Calu3 (cell line): Measurements from ENCODE around the gene ACKR3. TPM values are rescaled to one million over a fixed set of nuclear protein-coding genes. Genes with fewer than 3 reads are reported as not detected.

Source experiments
- BruUV-seq: library from RNA; stranded (reverse); fragments of 400-500 nt; replicated peaks from 2 replicates; lab custom pipeline; 2021; lab: Mats Ljungman, UMichigan
- CTCF ChIA-PET: fragments of 300-600 bp; sonication (Branson Sonifier 250); formaldehyde crosslinking; loops from one replicate; lab custom pipeline; 2022; ENCODE audit warnings: antibody characterized with exemption; lab: Charles Lee
- DNase-seq: peaks from one replicate; pipeline ENCODE4 v3.0.0; 2022
- H3K27ac Mint-ChIP-seq: one replicate; pipeline ENCODE4 v1.8.0; 2022; ENCODE audit warnings: mixed read lengths; ENCODE audit not compliant: unreplicated experiment
- H3K27me3 Mint-ChIP-seq: one replicate; pipeline ENCODE4 v1.8.0; 2022; ENCODE audit warnings: mixed read lengths; ENCODE audit not compliant: unreplicated experiment
- H3K36me3 Mint-ChIP-seq: one replicate; pipeline ENCODE4 v1.8.0; 2022; ENCODE audit warnings: mild to moderate bottlenecking, moderate library complexity, mixed read lengths; ENCODE audit not compliant: insufficient read depth, unreplicated experiment
- H3K4me1 Mint-ChIP-seq: one replicate; pipeline ENCODE4 v1.8.0; 2022; ENCODE audit warnings: mild to moderate bottlenecking, low read depth, mixed read lengths; ENCODE audit not compliant: unreplicated experiment
- H3K4me3 Mint-ChIP-seq: one replicate; pipeline ENCODE4 v1.8.0; 2022; ENCODE audit warnings: mild to moderate bottlenecking, low read depth, moderate library complexity, mixed read lengths; ENCODE audit not compliant: unreplicated experiment
- H3K9me3 Mint-ChIP-seq: one replicate; pipeline ENCODE4 v1.8.0; 2022; ENCODE audit warnings: low read depth, mixed read lengths; ENCODE audit not compliant: unreplicated experiment
- intact Hi-C: fragments of 100-400 bp; cut with micrococcal nuclease; formaldehyde crosslinking; loops from one replicate; pipeline ENCODE4 v1.10.0; 2022; ENCODE audit not compliant: unreplicated experiment
- total RNA-seq: library from RNA; stranded (reverse); gene quantifications from 2 replicates; pipeline ENCODE4 v1.2.3, GENCODE V29; 2022
- TF ChIP-seq, protein P1 (sequence below): fragments of 200-600 bp; IDR thresholded peaks from one replicate; pipeline ENCODE4 v1.8.0; 2022; ENCODE audit warnings: antibody characterized with exemption; ENCODE audit not compliant: unreplicated experiment

ACKR3 gene
- total RNA-seq, 1 experiment from 2014 or later = 8.8 TPM

DNA sequence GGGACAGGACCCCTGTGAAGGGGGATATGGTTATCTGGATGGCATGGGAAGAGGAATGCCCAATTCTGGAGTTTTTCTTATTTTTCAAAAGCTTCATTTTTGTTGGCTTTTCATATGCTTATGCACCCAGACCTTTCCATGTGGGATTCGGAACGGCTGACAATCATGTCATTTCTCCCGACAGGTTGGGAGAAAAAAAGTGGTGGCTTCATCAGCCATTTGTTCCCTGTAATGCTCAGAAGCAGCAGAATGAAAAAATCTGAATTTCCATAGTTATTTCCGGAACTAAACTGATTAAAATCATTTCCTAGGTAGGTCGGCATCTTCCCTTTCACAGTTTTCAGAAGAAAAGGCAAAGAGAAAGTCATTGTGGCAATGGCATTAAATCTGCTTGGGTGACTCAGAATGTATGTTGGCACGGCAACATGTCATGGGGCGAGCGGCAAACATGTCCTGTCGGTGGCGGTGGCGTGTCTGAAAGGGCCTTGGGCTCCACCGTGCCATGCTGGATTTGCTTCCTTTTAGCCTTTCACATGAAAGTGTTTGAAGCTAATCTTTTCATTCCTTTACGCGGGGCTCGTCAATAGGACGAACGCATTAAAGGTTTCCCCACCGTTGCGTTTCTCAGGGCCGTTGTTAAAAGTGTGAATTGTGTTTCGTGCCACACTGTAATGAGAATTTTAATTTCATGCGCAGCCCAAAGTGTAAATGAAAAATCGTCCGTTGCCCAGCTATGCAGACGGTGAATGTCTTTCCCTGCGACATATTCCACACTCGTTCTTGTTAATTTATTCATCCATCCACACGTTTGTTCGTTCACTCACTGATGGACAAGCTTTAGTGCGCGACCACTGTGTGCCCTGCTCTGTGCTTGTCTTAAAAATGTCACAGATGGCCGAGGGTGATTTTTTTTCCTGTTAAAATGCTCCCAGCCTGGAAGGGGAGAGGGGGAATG is 18.5 kb downstream of the ACKR3 start:
- no peak overlapping the region for H3K4me3 Mint-ChIP-seq
- H3K27me3 Mint-ChIP-seq = no peaks in the 10 kb centered on the region
- DNase-seq = no peak
- CTCF ChIA-PET = interaction anchor here (0.6 kb wide), 1 partner anchor 345 kb away, joined by 4 read pairs; no protein-coding TSS in a partner anchor
- BruUV-seq = no TSS peak
- TF ChIP-seq, protein P1, sequence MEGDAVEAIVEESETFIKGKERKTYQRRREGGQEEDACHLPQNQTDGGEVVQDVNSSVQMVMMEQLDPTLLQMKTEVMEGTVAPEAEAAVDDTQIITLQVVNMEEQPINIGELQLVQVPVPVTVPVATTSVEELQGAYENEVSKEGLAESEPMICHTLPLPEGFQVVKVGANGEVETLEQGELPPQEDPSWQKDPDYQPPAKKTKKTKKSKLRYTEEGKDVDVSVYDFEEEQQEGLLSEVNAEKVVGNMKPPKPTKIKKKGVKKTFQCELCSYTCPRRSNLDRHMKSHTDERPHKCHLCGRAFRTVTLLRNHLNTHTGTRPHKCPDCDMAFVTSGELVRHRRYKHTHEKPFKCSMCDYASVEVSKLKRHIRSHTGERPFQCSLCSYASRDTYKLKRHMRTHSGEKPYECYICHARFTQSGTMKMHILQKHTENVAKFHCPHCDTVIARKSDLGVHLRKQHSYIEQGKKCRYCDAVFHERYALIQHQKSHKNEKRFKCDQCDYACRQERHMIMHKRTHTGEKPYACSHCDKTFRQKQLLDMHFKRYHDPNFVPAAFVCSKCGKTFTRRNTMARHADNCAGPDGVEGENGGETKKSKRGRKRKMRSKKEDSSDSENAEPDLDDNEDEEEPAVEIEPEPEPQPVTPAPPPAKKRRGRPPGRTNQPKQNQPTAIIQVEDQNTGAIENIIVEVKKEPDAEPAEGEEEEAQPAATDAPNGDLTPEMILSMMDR = no peak
- H3K27ac Mint-ChIP-seq = no peak overlapping the region
- H3K36me3 Mint-ChIP-seq = no peaks in the 10 kb centered on the region
- H3K9me3 Mint-ChIP-seq = no peaks in the 10 kb centered on the region
- no peaks in the 10 kb centered on the region for H3K4me1 Mint-ChIP-seq
- intact Hi-C loops = no loop called here

DNA sequence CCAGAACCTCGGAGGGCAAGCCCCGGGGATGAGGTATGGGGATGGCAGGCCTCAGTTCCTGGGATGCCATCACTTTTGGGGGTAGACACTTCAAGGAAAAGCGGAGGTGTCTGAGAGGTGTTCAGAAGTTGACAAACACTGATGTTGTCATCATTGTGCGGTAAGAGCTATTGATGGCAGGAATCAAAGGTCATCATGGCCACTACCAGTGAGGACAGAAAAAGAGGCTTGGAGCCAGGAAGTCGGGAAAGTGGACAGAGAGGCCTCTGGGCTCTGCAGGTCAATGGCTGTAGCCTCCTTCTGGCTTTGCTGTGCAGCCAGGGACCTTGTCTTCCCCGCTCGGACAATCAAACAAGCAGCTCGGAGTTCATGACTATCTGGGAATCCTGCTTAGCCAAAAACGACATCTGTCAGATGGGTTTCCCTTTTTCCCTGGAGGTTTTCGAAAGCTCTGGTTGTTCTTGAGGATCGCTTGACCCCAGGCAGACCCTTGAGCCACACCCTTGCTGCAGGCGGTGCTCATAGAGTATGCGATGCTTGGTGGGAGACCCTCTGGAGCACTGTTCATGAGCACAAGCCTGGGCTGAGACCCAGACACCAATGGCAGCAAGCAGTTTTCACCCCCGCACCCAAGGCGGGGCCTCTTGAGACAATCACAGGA is 19.4 kb downstream of the ACKR3 start:
- no peaks in the 10 kb centered on the region for H3K36me3 Mint-ChIP-seq
- H3K4me1 Mint-ChIP-seq = no peaks in the 10 kb centered on the region
- H3K9me3 Mint-ChIP-seq = no peaks in the 10 kb centered on the region
- CTCF ChIA-PET = no interaction called here
- TF ChIP-seq, protein P1 = no peak
- DNase-seq = no peak
- no peaks in the 10 kb centered on the region for H3K27me3 Mint-ChIP-seq
- intact Hi-C loops = no loop called here
- no peak overlapping the region for H3K4me3 Mint-ChIP-seq
- H3K27ac Mint-ChIP-seq = no peak overlapping the region
- no TSS peak for BruUV-seq

DNA sequence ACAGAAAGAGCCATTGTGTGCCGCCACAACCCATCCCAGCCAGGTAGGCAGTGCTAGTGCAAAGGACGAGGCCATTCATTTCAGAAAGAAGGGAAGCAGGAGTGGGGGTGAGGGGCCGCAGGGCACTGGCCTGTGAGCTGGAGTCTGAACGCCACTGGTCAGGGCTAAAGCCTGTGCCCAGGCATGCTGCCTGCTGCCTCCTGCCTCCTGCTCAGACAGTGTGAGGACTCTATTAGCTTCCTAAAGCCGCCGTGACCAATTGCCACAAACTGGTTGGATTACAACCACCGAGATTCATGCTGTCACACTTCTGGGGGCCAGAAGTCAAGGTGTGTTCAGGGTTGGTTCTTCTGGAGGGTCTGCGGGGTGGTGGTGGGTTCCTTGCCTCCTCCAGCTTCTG is 21.2 kb downstream of the ACKR3 start:
- DNase-seq = no peak
- intact Hi-C loops = no loop called here
- Mint-ChIP-seq H3K27ac (no peak overlapping the region), H3K9me3 (no peaks in the 10 kb centered on the region), H3K36me3 (no peaks in the 10 kb centered on the region), H3K4me1 (no peaks in the 10 kb centered on the region), H3K27me3 (no peaks in the 10 kb centered on the region), H3K4me3 (no peak overlapping the region)
- no TSS peak for BruUV-seq
- TF ChIP-seq, protein P1 = no peak
- CTCF ChIA-PET = no interaction called here

DNA sequence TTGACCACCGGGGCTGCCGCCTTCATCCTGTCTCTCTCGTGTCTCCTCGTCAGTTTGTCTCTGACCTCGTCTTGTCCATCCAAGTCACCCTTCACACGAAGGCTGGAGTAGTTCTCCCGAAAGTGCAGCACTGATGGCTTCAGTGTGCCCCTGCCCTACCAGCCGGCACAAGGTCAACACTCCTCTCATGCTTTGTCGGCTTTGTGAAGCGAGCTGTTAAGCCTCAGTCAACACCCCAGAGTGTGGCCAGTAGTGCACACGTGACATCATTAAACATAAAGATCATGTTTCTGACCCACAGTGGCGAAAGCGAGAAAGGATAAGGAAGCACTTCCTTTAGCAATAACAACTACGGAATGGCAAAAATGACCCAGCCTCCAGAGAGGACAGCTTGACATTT is 23.2 kb downstream of the ACKR3 start:
- no peak overlapping the region for H3K27ac Mint-ChIP-seq
- BruUV-seq = no TSS peak
- TF ChIP-seq, protein P1 = no peak
- CTCF ChIA-PET = no interaction called here
- intact Hi-C loops = no loop called here
- H3K27me3 Mint-ChIP-seq = no peaks in the 10 kb centered on the region
- no peaks in the 10 kb centered on the region for H3K36me3 Mint-ChIP-seq
- no peaks in the 10 kb centered on the region for H3K4me1 Mint-ChIP-seq
- H3K4me3 Mint-ChIP-seq = no peak overlapping the region
- DNase-seq = no peak
- H3K9me3 Mint-ChIP-seq = no peaks in the 10 kb centered on the region
